ENCODE results near the gene APOA5. TPM values are rescaled to one million over a fixed set of nuclear protein-coding genes. Genes with fewer than 3 reads are reported as not detected.
A peak's percentile ranks its signal among the peaks of the same experiment; 100 is the strongest.

Gene APOA5
- total and polyA plus RNA-seq, 9 donors, result 0.35 to 0.43 TPM; not detected in 7

DNA sequence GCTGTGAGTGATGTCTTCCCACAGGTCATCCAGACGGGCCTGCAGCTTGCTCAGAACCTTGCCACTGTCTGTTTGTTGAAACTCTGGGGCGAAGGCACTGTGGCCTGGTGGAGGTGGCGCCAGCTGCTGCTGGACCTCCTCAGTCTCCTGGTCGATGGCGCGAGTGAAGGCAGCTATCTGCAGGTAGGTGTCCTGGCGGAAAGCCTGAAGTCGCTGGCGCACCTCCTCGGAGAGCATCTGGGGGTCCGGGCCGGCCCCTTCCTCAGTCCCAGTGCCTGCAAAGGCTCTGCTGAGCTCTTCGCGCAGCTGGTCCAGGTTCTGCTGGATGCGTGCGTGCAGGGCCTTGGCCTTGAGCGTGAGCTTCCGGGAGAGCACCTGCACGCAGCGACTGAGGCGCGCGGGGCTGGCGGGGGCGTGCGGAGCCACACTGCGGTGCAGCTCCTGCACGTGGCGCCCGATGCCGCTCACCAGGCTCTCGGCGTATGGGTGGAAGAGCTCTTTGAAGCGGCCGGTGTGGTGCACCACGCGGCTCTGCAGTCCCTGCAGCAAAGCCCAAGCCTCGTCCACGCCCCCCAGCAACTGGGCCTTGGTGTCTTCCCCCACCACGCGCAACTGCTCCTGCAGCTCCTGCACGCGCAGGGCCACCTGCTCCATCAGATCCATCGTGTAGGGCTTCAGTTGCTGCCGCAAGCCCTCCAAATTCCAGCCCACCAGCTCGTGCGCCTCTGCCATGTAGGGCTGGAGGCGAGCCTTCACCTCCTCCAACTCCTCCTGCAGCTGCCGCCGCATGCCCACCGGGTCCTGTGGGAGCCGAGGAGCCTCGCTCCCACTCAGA lies 1.3 kb downstream of the APOA5 start:
- peak in 2 of 5 donors; percentile 38 to 48 for DNase-seq
- TF ChIP-seq POLR2A (IDR thresholded peaks at IDR 0.05), result no peak
- no peak overlapping the region for H3K4me3 ChIP-seq
- intact Hi-C loops (cut with DNase I), result loop anchor here (2.0 to 10.0 kb wide), 6 partner anchors 42 to 442 kb away; partner anchors contain the start of genes APOA1 (in 3 of the 4), PCSK7 (in 1 of the 4) and RNF214 (in 1 of the 4)
- H3K27me3 ChIP-seq, result no peaks in the 10 kb centered on the region
- no peaks in the 10 kb centered on the region for H3K9me3 ChIP-seq
- H3K4me1 ChIP-seq (ENCODE audit: insufficient read depth), result peaks cover 9% of the 10 kb centered on the region
- 83 to 87% (median 83%) methylated on average over 49 to 53 of the region's 53 CpGs for WGBS, 3 donors
- H3K36me3 ChIP-seq, result no peaks in the 10 kb centered on the region
- no peak overlapping the region for H3K27ac ChIP-seq

GRCh38 chr11:116788975-116789374 lies 2.7 kb downstream of the APOA5 start:
- Histone ChIP-seq H3K36me3 (no peaks in the 10 kb centered on the region), H3K27me3 (no peaks in the 10 kb centered on the region), H3K27ac (no peak overlapping the region), H3K9me3 (no peaks in the 10 kb centered on the region), H3K4me3 (no peak overlapping the region), H3K4me1 (ENCODE audit: insufficient read depth) (peaks cover 9% of the 10 kb centered on the region)
- intact Hi-C loops (cut with DNase I), result no loop called here
- no peak for DNase-seq
- 78 to 88% (median 83%) methylated on average over 4 of the region's 4 CpGs for WGBS, 3 donors
- TF ChIP-seq POLR2A (IDR thresholded peaks at IDR 0.05) (no peak), EP300 (IDR thresholded peaks at IDR 0.05) (no peak)
- TF ChIP-seq, protein P1, sequence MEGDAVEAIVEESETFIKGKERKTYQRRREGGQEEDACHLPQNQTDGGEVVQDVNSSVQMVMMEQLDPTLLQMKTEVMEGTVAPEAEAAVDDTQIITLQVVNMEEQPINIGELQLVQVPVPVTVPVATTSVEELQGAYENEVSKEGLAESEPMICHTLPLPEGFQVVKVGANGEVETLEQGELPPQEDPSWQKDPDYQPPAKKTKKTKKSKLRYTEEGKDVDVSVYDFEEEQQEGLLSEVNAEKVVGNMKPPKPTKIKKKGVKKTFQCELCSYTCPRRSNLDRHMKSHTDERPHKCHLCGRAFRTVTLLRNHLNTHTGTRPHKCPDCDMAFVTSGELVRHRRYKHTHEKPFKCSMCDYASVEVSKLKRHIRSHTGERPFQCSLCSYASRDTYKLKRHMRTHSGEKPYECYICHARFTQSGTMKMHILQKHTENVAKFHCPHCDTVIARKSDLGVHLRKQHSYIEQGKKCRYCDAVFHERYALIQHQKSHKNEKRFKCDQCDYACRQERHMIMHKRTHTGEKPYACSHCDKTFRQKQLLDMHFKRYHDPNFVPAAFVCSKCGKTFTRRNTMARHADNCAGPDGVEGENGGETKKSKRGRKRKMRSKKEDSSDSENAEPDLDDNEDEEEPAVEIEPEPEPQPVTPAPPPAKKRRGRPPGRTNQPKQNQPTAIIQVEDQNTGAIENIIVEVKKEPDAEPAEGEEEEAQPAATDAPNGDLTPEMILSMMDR (IDR thresholded peaks at IDR 0.05), result no peak

DNA sequence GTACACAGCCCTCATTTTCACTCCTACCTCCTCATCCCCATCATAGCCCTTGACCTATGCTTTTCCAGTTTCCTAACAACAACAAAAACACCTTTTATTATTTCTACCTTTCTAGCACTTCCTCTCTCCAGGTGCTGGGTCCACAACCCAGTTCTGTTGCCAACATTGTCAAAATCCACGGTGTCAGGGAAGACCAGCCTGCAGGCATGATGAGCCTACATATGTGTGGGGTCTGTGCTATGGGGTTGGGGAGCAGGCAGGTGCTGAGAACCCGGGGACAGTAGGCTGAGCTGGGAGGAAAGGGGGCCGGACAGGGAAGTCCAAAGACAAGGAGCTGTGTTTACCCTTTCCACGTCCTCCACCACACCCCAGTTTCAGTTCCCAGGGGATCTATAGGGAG lies 3.1 kb downstream of the APOA5 start:
- no peak for DNase-seq
- WGBS, 3 donors, result 48 to 60% (median 60%) methylated on average over 4 of the region's 4 CpGs
- TF ChIP-seq, protein P1 (IDR thresholded peaks at IDR 0.05), result no peak
- TF ChIP-seq EP300 (IDR thresholded peaks at IDR 0.05) (no peak), POLR2A (IDR thresholded peaks at IDR 0.05) (no peak)
- Histone ChIP-seq H3K36me3 (no peaks in the 10 kb centered on the region), H3K27me3 (no peaks in the 10 kb centered on the region), H3K4me1 (ENCODE audit: insufficient read depth) (peaks cover 9% of the 10 kb centered on the region), H3K27ac (no peak overlapping the region), H3K4me3 (peak overlapping the region; percentile 82), H3K9me3 (no peaks in the 10 kb centered on the region)
- intact Hi-C loops (cut with DNase I), result no loop called here

GRCh38 chr11:116787786-116788486 lies 3.7 kb downstream of the APOA5 start, which contains the start of gene ZPR1:
ZPR1 (minus strand) TSS chr11:116788023; CDS start chr11:116787990, 33 bp downstream.
- 0 to 1% (median 1%) methylated on average over 45 to 56 of the region's 56 CpGs for WGBS, 3 donors
- H3K36me3 ChIP-seq, result no peaks in the 10 kb centered on the region
- H3K27ac ChIP-seq, result peak within 1 kb of the TSS; percentile 27 to 41
- no peaks in the 10 kb centered on the region for H3K9me3 ChIP-seq
- H3K4me1 ChIP-seq (ENCODE audit: insufficient read depth), result peaks cover 9% of the 10 kb centered on the region
- peak within 1 kb of the TSS; percentile 82 for H3K4me3 ChIP-seq
- peak; percentile 78 to 89 (median 81) for DNase-seq
- H3K27me3 ChIP-seq, result no peaks in the 10 kb centered on the region
- intact Hi-C loops (cut with DNase I), result no loop called here
- no peak for TF ChIP-seq EP300 (IDR thresholded peaks at IDR 0.05)
- TF ChIP-seq, protein P1 (IDR thresholded peaks at IDR 0.05), result peak in 1 of 3 donors; percentile 15
- TF ChIP-seq POLR2A (IDR thresholded peaks at IDR 0.05), result peak; percentile 59
